Activated CD8-positive, alpha-beta memory T cell treated with anti-CD3 and anti-CD28 coated beads, Interleukin-2, amount 50 U/mL, for 48 hours (primary cell): Measurements from ENCODE around the gene ZNF90.
A peak's percentile ranks its signal among the peaks of the same experiment; 100 is the strongest.
"Not testable (repeated sequence)": the region's sequence is repeated elsewhere in the genome, so short reads cannot be mapped to it uniquely, and the experiment has no call there.

Experiments
- DNase-seq: peaks from one replicate; pipeline ENCODE4 v3.0.0-alpha.2; 2020

Gene ZNF90

GRCh38 chr19:20103091-20103740 lies 25.4 kb downstream of the ZNF90 start:
- DNase-seq, result no peak

- no peak for DNase-seq
Measured at GRCh38 chr19:20107301-20107700, 29.5 kb downstream of the ZNF90 start.

DNA sequence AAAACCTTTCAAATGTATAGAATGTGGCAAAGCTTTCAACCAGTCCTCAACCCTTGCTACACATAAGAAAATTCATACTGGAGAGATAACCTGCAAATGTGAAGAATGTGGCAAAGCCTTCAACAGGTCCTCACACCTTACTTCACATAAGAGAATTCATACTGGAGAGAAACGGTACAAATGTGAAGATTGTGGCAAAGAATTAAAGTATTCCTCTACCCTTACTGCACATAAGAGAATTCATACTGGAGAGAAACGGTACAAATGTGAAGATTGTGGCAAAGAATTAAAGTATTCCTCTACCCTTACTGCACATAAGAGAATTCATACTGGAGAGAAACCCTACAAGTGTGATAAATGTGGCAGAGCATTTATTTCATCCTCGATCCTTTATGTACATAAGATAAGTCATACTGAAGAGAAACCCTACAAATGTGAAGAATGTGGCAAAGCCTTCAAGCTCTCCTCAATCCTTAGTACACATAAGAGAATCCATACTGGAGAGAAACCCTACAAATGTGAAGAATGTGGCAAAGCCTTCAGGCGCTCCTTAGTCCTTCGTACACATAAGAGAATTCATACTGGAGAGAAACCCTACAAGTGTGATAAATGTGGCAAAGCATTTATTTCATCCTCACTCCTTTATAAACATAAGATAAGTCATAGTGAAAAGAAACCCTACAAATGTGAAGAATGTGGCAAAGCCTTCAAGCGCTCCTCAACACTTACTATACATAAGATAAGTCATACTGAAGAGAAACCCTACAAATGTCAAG lies 40.5 kb downstream of the ZNF90 start:
- DNase-seq, result not testable (repeated sequence)

DNA sequence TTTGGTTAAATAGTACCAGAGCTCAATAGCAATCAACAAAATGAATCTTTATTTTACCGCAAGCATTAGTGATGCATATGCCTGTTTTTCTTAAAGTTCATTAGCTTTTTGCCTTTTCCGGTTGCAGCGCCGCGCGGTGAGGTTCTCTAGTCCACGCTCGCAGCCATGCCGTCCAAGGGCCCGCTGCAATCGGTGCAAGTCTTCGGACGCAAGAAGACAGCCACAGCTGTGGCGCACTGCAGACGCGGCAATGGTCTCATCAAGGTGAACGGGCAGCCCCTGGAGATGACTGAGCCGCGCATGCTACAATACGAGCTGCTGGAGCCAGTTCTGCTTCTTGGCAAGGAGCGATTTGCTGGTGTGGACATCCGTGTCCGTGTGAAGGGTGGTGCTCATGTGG lies 47.1 kb downstream of the ZNF90 start:
- no peak for DNase-seq

- DNase-seq, result not testable (repeated sequence)
Measured at GRCh38 chr19:20132933-20133332, 55.1 kb downstream of the ZNF90 start.

- not testable (repeated sequence) for DNase-seq
Measured at GRCh38 chr19:20137714-20138113, 59.9 kb downstream of the ZNF90 start.

DNA sequence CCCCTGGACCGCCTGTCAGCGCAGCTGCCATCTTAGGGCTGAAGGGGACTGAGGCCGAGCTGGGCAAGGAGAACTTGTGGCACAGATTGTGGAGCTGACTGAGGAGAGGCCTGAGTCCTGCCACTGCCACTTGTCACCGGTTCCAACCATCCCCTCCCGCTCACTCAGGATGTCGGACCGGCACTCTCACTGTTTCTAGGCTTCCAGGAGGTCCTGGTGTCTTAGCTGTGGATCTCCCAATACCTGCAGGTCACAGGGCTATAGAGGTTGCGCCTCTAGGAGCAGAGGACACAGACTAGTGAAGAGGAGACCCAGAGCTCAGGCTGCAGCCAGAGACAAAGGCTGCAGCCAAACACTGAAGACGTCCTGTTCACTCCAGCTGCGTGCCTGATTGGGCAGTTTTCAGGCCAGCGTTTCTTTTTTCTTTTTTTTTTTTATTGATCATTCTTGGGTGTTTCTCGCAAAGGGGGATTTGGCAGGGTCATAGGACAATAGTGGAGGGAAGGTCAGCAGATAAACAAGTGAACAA lies 73.9 kb downstream of the ZNF90 start:
- no peak for DNase-seq

GRCh38 chr19:20152506-20152905 lies 74.7 kb downstream of the ZNF90 start:
- not testable (repeated sequence) for DNase-seq

DNA sequence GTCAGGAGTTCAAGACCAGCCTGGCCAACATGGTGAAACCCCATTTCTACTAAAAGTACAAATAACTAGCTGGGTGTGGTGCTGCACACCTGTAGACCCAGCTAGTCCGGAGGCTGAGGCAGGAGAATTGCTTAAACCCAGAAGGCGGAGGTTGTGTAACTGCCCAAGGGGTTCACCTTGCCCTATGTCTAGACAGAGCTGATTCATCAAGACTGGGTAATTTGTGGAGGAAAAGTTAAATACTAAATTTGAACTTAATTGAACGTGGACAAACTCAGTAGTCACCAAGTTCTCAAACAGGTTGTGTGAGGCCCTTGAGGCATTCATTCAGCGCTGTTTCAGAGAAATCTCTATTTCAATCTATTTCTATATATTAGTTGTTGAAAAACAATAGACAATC lies 75.5 kb downstream of the ZNF90 start:
- no peak for DNase-seq

GRCh38 chr19:20154636-20155035 lies 76.8 kb downstream of the ZNF90 start:
- DNase-seq, result no peak

GRCh38 chr19:20162821-20163220 lies 85.0 kb downstream of the ZNF90 start:
- DNase-seq, result no peak

DNA sequence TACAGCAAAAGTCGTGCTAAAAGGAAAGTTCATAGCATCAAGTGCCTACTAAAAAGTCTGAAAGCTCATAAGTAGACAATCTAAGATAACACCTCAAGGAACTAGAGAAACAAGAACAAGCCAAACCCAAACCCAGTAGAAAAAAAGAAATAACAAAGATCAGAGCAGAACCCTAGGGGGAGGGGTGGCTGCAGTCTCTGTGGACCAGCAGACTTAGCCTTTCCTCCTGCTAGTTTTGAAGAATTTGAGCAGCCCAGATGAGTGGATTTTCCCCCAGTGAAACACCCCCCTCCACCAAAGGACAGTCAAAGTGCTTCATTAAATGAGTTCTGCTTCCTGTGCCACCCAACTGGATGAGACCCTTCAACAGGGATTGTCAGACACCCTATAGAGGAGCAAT lies 86.7 kb downstream of the ZNF90 start:
- DNase-seq, result no peak

DNA sequence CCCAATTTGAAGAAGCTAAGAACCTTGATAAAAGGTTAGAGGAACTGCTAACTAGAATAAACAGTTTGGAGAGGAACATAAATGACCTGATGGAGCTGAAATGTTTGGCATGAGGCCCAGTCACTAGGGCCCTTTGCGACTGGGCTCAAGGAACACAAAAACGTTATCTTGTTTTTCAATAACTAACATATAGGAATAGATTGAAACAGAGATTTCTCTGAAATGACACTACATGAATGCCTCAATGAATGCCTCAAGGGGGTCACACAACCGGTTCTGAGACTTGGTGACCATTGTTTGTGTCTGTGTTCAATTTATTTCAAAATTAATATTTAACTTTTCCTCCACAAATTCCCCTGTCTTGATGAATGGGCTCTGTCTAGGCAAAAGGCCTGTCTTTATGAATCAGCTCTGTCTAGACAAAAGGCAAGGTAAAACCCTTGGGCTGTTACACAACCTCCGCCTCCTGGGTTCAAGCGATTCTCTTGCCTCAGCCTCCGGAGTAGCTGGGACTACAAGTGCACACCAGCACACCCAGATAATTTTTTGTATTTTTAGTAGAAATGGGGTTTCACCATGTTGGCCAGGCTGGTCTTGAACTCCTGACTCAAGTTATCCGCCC lies 88.3 kb downstream of the ZNF90 start:
- DNase-seq, result no peak

- DNase-seq, result peak; percentile 90
Measured at GRCh38 chr19:20167020-20167644, 89.3 kb downstream of the ZNF90 start, which contains the start of gene ZNF486. TSS of gene ZNF486 (plus strand) at chr19:20167214. CDS start at chr19:20167331, 117 bp downstream.

- DNase-seq, result no peak
Measured at GRCh38 chr19:20167651-20168122, 89.9 kb downstream of the ZNF90 start.
